CD14-positive monocyte (primary cell): ENCODE measurements around the gene CDYL2. TPM values are rescaled to one million over a fixed set of nuclear protein-coding genes. Genes with fewer than 3 reads are reported as not detected.

ENCODE experiments used
- DNase-seq, 3 donors: peaks; one replicate each; pipeline ENCODE4 v3.0.0-alpha.2; 2011 to 2022
- H2AFZ ChIP-seq: 2 replicates; pipeline ENCODE4 v1.6.0; 2012; ENCODE audit warnings: mild to moderate bottlenecking, low read depth, low read length, inconsistent platforms; ENCODE audit not compliant: insufficient read depth, poor library complexity, severe bottlenecking
- H3K27ac ChIP-seq, 2 donors: 1 replicate in 1 of 2; 2 replicates in 1 of 2; pipeline ENCODE4 v1.5.1; 2012 to 2013; ENCODE audit warnings: low read length in 2 of 2, control low read depth in 1 of 2, inconsistent platforms in 1 of 2, low read depth in 1 of 2, mild to moderate bottlenecking in 1 of 2
- H3K27me3 ChIP-seq, 2 donors: one replicate each; pipeline versions ENCODE4 v1.6.0 to v1.6.1; 2011 to 2013; ENCODE audit warnings: low read length in 2 of 2; ENCODE audit not compliant: control insufficient read depth in 2 of 2, insufficient read depth in 2 of 2
- H3K36me3 ChIP-seq, 2 donors: replicated peaks in 1 of 2; 1 replicate in 1 of 2; 2 replicates in 1 of 2; pipeline versions ENCODE4 v1.5.1 to v1.6.1; 2012 to 2013; ENCODE audit warnings: low read length in 2 of 2, control low read depth in 1 of 2, inconsistent platforms in 1 of 2, mild to moderate bottlenecking in 1 of 2; ENCODE audit not compliant: insufficient read depth in 2 of 2, control insufficient read depth in 1 of 2
- H3K4me1 ChIP-seq, 2 donors: 1 replicate in 1 of 2; 2 replicates in 1 of 2; pipeline versions ENCODE4 v1.5.1 to v1.6.1; 2012 to 2013; ENCODE audit warnings: low read length in 2 of 2, control low read depth in 1 of 2, inconsistent platforms in 1 of 2, mild to moderate bottlenecking in 1 of 2, moderate library complexity in 1 of 2; ENCODE audit not compliant: insufficient read depth in 2 of 2, control insufficient read depth in 1 of 2
- H3K4me2 ChIP-seq: replicated peaks from 2 replicates; pipeline ENCODE3; 2012; ENCODE audit warnings: low read length, moderate library complexity, mild to moderate bottlenecking; ENCODE audit not compliant: poor library complexity, severe bottlenecking; ENCODE audit errors: extremely low read depth
- H3K4me3 ChIP-seq, 3 experiments: fragments of 200-600 bp in 1 of 3; sonication (generic) in 1 of 3; replicated peaks in 1 of 3; 1 replicate in 2 of 3; 2 replicates in 1 of 3; pipeline ENCODE4 v1.5.1; 2011 to 2013; ENCODE audit warnings: low read length in 3 of 3, mild to moderate bottlenecking in 3 of 3, control low read depth in 2 of 3, low read depth in 2 of 3, inconsistent platforms in 1 of 3, moderate library complexity in 1 of 3
- H3K79me2 ChIP-seq: 2 replicates; pipeline ENCODE4 v1.6.0; 2012; ENCODE audit warnings: mild to moderate bottlenecking, control low read depth, inconsistent platforms, low read length, moderate library complexity; ENCODE audit not compliant: insufficient read depth
- H3K9ac ChIP-seq: 2 replicates; pipeline ENCODE4 v1.6.0; 2017; ENCODE audit warnings: low read length, mild to moderate bottlenecking; ENCODE audit not compliant: insufficient read depth, poor library complexity, severe bottlenecking
- H3K9me3 ChIP-seq, 2 donors: replicated peaks in 1 of 2; 1 replicate in 1 of 2; 2 replicates in 1 of 2; pipeline versions ENCODE4 v1.5.1 to v1.6.1; 2012 to 2013; ENCODE audit warnings: low read length in 2 of 2, control low read depth in 1 of 2; ENCODE audit not compliant: control insufficient read depth in 1 of 2, insufficient read depth in 1 of 2
- H4K20me1 ChIP-seq: 2 replicates; pipeline ENCODE4 v1.6.0; 2012; ENCODE audit warnings: mild to moderate bottlenecking, low read length, control low read depth, moderate library complexity; ENCODE audit not compliant: insufficient read depth
- H3K27ac Mint-ChIP-seq, 7 donors: one replicate each; pipeline ENCODE4 v1.8.0; 2020; ENCODE audit warnings: mild to moderate bottlenecking in 7 of 7, mixed read lengths in 7 of 7, moderate library complexity in 6 of 7, inconsistent platforms in 2 of 7
- H3K27me3 Mint-ChIP-seq, 3 donors: one replicate each; pipeline ENCODE4 v1.8.0; 2021 to 2022; ENCODE audit warnings: low read depth in 3 of 3, mild to moderate bottlenecking in 3 of 3, mixed read lengths in 3 of 3, moderate library complexity in 3 of 3, inconsistent platforms in 1 of 3
- H3K36me3 Mint-ChIP-seq, 2 donors: one replicate each; pipeline ENCODE4 v1.8.0; 2020; ENCODE audit warnings: mixed read lengths in 2 of 2, inconsistent platforms in 1 of 2, mild to moderate bottlenecking in 1 of 2
- H3K4me1 Mint-ChIP-seq: one replicate; pipeline ENCODE4 v1.8.0; 2020; ENCODE audit warnings: mild to moderate bottlenecking, mixed read lengths
- H3K4me3 Mint-ChIP-seq, 2 donors: one replicate each; pipeline ENCODE4 v1.8.0; 2020; ENCODE audit warnings: mild to moderate bottlenecking in 2 of 2, mixed read lengths in 2 of 2, moderate library complexity in 1 of 2
- H3K9me3 Mint-ChIP-seq, 7 donors: one replicate each; pipeline ENCODE4 v1.8.0; 2020 to 2022; ENCODE audit warnings: mixed read lengths in 7 of 7, mild to moderate bottlenecking in 6 of 7, moderate library complexity in 6 of 7, inconsistent platforms in 2 of 7
- WGBS: methylation state at CpG from one replicate; pipeline ENCODE4 v1.1.5; 2013; ENCODE audit warnings: missing lambda C conversion rate; ENCODE audit not compliant: insufficient coverage; 5-methylcytosine and 5-hydroxymethylcytosine counted together
- intact Hi-C, 2 donors: fragments of 100-400 bp; cut with micrococcal nuclease; formaldehyde crosslinking; loops; one replicate each; pipeline versions ENCODE4 v1.15.0 to v1.15.1; 2023
- polyA plus RNA-seq, 3 donors: library from polyadenylated mRNA; depleted of rRNA in 1 of 3; unstranded in 2 of 3; stranded (reverse) in 1 of 3; fragments of 300-500 nt in 2 of 3; fragments of >200 nt in 1 of 3; fragmentation: Illumina TruSeq in 2 of 3; gene quantifications; 1 replicate in 2 of 3; 2 replicates in 1 of 3; pipeline ENCODE4 v1.2.3, GENCODE V29; 2012 to 2021
- TF ChIP-seq, protein P1 (sequence below): fragments of 200-600 bp; IDR thresholded peaks from one replicate; pipeline ENCODE4 v1.8.0; 2022; ENCODE audit warnings: antibody characterized with exemption, mild to moderate bottlenecking

The CDYL2 gene
- polyA plus RNA-seq, 3 donors = 0.42 to 2.6 (median 0.93) TPM

DNA sequence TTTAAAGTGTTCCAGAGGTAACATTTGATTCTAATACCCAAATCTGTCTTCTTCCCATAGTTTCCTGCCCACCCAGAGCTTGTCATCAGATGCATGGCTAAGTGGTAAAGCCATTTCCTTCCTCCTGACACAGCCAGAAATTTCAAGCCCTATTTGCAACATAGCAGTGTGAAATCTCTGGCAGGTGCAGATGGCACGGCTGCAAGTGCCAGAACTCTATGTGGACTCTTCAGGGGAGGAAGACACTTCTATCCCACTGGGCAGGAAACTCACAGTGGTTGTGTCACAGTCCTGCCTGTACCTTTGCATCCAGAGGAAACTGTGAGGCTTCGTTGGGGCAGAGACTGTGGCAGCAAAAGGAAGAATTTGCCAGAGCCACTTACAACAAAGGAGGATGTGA, 250.4 kb downstream of the CDYL2 start:
- Mint-ChIP-seq H3K9me3 (no peaks in the 10 kb centered on the region), H3K27ac (no peak overlapping the region), H3K4me3 (no peak overlapping the region), H3K36me3 (no peaks in the 10 kb centered on the region), H3K4me1 (peaks cover 20% of the 10 kb centered on the region), H3K27me3 (peaks cover 0 to 2% (median 1%) of the 10 kb centered on the region in 3 donors)
- intact Hi-C loops = no loop called here
- Histone ChIP-seq H2AFZ (no peak overlapping the region), H3K79me2 (no peaks in the 10 kb centered on the region), H3K4me3 (no peak overlapping the region), H3K27me3 (no peaks in the 10 kb centered on the region), H3K9ac (no peak overlapping the region), H4K20me1 (no peaks in the 10 kb centered on the region), H3K36me3 (no peaks in the 10 kb centered on the region), H3K4me1 (peaks cover 0 to 4% of the 10 kb centered on the region in 2 donors), H3K9me3 (no peaks in the 10 kb centered on the region), H3K27ac (no peak overlapping the region), H3K4me2 (no peak overlapping the region)
- no peak for DNase-seq
- WGBS = 0% methylated on average over 1 of the region's 2 CpGs
- TF ChIP-seq, protein P1, sequence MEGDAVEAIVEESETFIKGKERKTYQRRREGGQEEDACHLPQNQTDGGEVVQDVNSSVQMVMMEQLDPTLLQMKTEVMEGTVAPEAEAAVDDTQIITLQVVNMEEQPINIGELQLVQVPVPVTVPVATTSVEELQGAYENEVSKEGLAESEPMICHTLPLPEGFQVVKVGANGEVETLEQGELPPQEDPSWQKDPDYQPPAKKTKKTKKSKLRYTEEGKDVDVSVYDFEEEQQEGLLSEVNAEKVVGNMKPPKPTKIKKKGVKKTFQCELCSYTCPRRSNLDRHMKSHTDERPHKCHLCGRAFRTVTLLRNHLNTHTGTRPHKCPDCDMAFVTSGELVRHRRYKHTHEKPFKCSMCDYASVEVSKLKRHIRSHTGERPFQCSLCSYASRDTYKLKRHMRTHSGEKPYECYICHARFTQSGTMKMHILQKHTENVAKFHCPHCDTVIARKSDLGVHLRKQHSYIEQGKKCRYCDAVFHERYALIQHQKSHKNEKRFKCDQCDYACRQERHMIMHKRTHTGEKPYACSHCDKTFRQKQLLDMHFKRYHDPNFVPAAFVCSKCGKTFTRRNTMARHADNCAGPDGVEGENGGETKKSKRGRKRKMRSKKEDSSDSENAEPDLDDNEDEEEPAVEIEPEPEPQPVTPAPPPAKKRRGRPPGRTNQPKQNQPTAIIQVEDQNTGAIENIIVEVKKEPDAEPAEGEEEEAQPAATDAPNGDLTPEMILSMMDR = no peak

DNA sequence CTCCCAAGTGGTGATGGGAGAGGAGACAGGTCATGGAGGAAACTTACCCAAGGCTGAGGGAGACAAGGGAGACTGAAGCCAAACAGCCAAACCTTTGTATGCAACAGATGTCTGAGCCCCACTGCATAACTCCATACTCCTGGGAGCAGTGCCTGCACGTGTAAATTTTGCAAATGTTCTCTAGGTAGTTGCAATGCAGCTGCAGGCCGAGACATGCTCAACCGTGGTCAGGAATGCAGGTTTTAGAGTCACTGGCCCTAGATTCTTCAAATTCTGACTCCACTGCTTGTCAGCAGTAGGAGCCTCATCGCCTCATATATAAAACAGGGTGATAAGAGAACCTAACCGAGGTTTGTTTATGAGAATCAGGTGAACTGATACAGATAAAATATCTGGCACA, 252.1 kb downstream of the CDYL2 start:
- Histone ChIP-seq H3K4me3 (no peak overlapping the region), H3K9ac (no peak overlapping the region), H4K20me1 (no peaks in the 10 kb centered on the region), H2AFZ (no peak overlapping the region), H3K36me3 (no peaks in the 10 kb centered on the region), H3K79me2 (no peaks in the 10 kb centered on the region), H3K4me1 (peaks cover 0 to 4% of the 10 kb centered on the region in 2 donors), H3K27ac (no peak overlapping the region), H3K27me3 (no peaks in the 10 kb centered on the region), H3K4me2 (no peak overlapping the region), H3K9me3 (no peaks in the 10 kb centered on the region)
- H3K27me3 Mint-ChIP-seq = peaks cover 0 to 2% (median 0%) of the 10 kb centered on the region in 3 donors
- TF ChIP-seq, protein P1 = no peak
- no peaks in the 10 kb centered on the region for H3K36me3 Mint-ChIP-seq
- no peak for DNase-seq
- H3K27ac Mint-ChIP-seq = no peak overlapping the region
- H3K4me1 Mint-ChIP-seq = peaks cover 20% of the 10 kb centered on the region
- no peak overlapping the region for H3K4me3 Mint-ChIP-seq
- no peaks in the 10 kb centered on the region for H3K9me3 Mint-ChIP-seq
- whole genome bisulfite sequencing = 100% methylated on average over 3 of the region's 5 CpGs
- intact Hi-C loops = no loop called here

Other genes starting within 250 kb of the CDYL2 start
- gene CMC2, start 202.3 kb upstream of the CDYL2 start, polyA plus RNA-seq = 10 to 100 TPM; 55.3 to 79.5 (median 70.7) TPM
- 1 to 10 TPM; 2.5 to 4.9 (median 4.4) TPM for gene CENPN, start 202.6 kb upstream of the CDYL2 start, polyA plus RNA-seq
- 10 to 100 TPM; 10.9 to 17.6 (median 13.2) TPM for gene ATMIN, start 231.2 kb upstream of the CDYL2 start, polyA plus RNA-seq